Measurements from ENCODE around the gene CD44.

Gene CD44

DNA sequence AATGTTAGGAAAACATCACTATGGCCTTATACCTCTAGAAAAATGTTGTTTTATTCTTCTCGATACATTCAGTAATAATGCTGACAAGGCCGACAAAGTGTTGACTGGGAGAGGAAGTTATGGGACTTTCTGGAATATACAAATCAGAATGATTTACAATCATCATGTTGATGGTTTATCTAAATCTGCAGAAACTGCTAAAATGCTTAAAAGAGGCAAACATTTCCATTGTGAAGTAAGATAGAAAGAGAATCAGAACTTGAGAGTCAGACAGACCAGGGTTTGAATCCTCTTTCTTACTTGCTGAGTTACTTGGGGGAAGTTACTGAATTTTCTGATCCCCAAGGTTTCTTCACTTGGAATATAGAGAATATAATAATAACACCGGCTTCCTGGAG is 89.4 kb downstream of the CD44 start:
- no peak overlapping the region for H3K27ac ChIP-seq (ENCODE audit: poor library complexity, severe bottlenecking)
- no peaks in the 10 kb centered on the region for H3K27me3 ChIP-seq (ENCODE audit: insufficient read depth, poor library complexity, severe bottlenecking)
- no peak overlapping the region for H3K4me3 ChIP-seq (ENCODE audit: severe bottlenecking)
- DNase-seq (ENCODE audit: low spot score) (no peak), ATAC-seq (ENCODE audit: low read depth) (no peak)
- TF ChIP-seq, protein P1, sequence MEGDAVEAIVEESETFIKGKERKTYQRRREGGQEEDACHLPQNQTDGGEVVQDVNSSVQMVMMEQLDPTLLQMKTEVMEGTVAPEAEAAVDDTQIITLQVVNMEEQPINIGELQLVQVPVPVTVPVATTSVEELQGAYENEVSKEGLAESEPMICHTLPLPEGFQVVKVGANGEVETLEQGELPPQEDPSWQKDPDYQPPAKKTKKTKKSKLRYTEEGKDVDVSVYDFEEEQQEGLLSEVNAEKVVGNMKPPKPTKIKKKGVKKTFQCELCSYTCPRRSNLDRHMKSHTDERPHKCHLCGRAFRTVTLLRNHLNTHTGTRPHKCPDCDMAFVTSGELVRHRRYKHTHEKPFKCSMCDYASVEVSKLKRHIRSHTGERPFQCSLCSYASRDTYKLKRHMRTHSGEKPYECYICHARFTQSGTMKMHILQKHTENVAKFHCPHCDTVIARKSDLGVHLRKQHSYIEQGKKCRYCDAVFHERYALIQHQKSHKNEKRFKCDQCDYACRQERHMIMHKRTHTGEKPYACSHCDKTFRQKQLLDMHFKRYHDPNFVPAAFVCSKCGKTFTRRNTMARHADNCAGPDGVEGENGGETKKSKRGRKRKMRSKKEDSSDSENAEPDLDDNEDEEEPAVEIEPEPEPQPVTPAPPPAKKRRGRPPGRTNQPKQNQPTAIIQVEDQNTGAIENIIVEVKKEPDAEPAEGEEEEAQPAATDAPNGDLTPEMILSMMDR (IDR thresholded peaks at IDR 0.05; ENCODE audit: poor library complexity, severe bottlenecking), result no peak
- no peaks in the 10 kb centered on the region for H3K9me3 ChIP-seq (ENCODE audit: severe bottlenecking)
- no peaks in the 10 kb centered on the region for H3K4me1 ChIP-seq (ENCODE audit: insufficient read depth, poor library complexity, severe bottlenecking)
- H3K36me3 ChIP-seq (ENCODE audit: low read depth), result peaks cover 80% of the 10 kb centered on the region

DNA sequence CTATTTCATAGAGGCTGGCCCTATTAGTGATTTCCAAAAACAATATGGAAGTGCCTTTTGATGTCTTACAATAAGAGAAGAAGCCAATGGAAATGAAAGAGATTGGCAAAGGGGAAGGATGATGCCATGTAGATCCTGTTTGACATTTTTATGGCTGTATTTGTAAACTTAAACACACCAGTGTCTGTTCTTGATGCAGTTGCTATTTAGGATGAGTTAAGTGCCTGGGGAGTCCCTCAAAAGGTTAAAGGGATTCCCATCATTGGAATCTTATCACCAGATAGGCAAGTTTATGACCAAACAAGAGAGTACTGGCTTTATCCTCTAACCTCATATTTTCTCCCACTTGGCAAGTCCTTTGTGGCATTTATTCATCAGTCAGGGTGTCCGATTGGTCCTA is 91.4 kb downstream of the CD44 start:
- H3K36me3 ChIP-seq (ENCODE audit: low read depth), result peaks cover 59% of the 10 kb centered on the region
- no peak overlapping the region for H3K4me3 ChIP-seq (ENCODE audit: severe bottlenecking)
- no peak for ATAC-seq (ENCODE audit: low read depth)
- H3K27ac ChIP-seq (ENCODE audit: poor library complexity, severe bottlenecking), result no peak overlapping the region
- DNase-seq (ENCODE audit: low spot score), result no peak
- TF ChIP-seq, protein P1 (IDR thresholded peaks at IDR 0.05; ENCODE audit: poor library complexity, severe bottlenecking), result no peak
- peaks cover 3% of the 10 kb centered on the region for H3K4me1 ChIP-seq (ENCODE audit: insufficient read depth, poor library complexity, severe bottlenecking)
- no peaks in the 10 kb centered on the region for H3K9me3 ChIP-seq (ENCODE audit: severe bottlenecking)
- H3K27me3 ChIP-seq (ENCODE audit: insufficient read depth, poor library complexity, severe bottlenecking), result no peaks in the 10 kb centered on the region

DNA sequence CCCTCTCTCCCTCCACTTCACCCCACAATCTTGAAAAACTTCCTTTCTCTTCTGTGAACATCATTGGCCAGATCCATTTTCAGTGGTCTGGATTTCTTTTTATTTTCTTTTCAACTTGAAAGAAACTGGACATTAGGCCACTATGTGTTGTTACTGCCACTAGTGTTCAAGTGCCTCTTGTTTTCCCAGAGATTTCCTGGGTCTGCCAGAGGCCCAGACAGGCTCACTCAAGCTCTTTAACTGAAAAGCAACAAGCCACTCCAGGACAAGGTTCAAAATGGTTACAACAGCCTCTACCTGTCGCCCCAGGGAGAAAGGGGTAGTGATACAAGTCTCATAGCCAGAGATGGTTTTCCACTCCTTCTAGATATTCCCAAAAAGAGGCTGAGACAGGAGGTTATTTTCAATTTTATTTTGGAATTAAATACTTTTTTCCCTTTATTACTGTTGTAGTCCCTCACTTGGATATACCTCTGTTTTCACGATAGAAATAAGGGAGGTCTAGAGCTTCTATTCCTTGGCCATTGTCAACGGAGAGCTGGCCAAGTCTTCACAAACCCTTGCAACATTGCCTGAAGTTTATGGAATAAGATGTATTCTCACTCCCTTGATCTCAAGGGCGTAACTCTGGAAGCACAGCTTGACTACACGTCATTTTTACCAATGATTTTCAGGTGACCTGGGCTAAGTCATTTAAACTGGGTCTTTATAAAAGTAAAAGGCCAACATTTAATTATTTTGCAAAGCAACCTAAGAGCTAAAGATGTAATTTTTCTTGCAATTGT is 92.3 kb downstream of the CD44 start:
- H3K9me3 ChIP-seq (ENCODE audit: severe bottlenecking), result no peaks in the 10 kb centered on the region
- DNase-seq (ENCODE audit: low spot score) (no peak), ATAC-seq (ENCODE audit: low read depth) (no peak)
- H3K4me3 ChIP-seq (ENCODE audit: severe bottlenecking), result no peak overlapping the region
- no peak overlapping the region for H3K27ac ChIP-seq (ENCODE audit: poor library complexity, severe bottlenecking)
- peaks cover 50% of the 10 kb centered on the region for H3K36me3 ChIP-seq (ENCODE audit: low read depth)
- H3K27me3 ChIP-seq (ENCODE audit: insufficient read depth, poor library complexity, severe bottlenecking), result no peaks in the 10 kb centered on the region
- peaks cover 12% of the 10 kb centered on the region for H3K4me1 ChIP-seq (ENCODE audit: insufficient read depth, poor library complexity, severe bottlenecking)
- TF ChIP-seq, protein P1 (IDR thresholded peaks at IDR 0.05; ENCODE audit: poor library complexity, severe bottlenecking), result no peak

DNA sequence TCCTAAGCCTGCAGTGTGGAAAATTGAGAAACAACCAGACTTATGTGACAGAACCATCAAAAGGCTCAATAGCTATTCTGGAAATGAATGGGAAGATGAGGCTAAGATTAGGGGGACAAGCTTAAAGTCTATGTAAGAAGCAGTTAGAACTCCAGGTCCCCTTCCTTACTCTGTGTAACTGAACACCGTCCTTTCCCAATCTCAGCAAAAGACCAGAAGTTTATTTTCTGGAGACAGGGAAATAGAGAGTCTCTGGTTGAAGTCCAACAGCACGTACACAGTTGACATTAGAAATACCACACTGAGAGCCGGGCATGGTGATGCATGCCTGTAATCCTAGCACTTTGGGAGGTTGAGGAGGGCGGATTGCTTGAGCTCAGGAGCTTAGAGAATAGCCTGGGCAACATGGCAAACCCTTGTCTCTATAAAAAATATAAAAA is 93.9 kb downstream of the CD44 start:
- Histone ChIP-seq H3K27me3 (ENCODE audit: insufficient read depth, poor library complexity, severe bottlenecking) (no peaks in the 10 kb centered on the region), H3K9me3 (ENCODE audit: severe bottlenecking) (no peaks in the 10 kb centered on the region), H3K27ac (ENCODE audit: poor library complexity, severe bottlenecking) (no peak overlapping the region), H3K4me1 (ENCODE audit: insufficient read depth, poor library complexity, severe bottlenecking) (peaks cover 24% of the 10 kb centered on the region), H3K36me3 (ENCODE audit: low read depth) (peaks cover 36% of the 10 kb centered on the region), H3K4me3 (ENCODE audit: severe bottlenecking) (no peak overlapping the region)
- DNase-seq (ENCODE audit: low spot score) (no peak), ATAC-seq (ENCODE audit: low read depth) (peak; percentile 15; the same call in 2 of the 3 replicates)
- TF ChIP-seq, protein P1 (IDR thresholded peaks at IDR 0.05; ENCODE audit: poor library complexity, severe bottlenecking), result no peak

DNA sequence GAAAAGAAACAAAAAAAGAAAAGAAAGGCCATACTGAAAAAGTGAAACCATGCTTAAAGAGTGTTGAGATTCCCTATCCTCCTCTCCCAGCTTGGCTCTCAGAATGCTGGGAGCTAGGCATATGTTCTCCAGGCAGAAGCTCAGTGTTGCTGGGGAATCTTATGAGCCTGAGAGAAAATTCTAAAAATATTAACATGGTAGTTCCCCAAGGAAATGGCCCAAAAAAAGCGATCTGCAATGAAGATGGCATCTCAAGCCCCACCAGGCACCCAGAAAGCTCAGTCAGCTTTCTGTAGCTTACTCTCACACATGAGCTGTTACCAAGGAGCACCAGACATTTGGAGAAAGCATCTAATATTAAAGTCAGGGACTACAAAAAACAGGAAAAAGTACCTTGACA is 94.5 kb downstream of the CD44 start:
- H3K9me3 ChIP-seq (ENCODE audit: severe bottlenecking), result no peaks in the 10 kb centered on the region
- no peak for ATAC-seq (ENCODE audit: low read depth)
- H3K27ac ChIP-seq (ENCODE audit: poor library complexity, severe bottlenecking), result no peak overlapping the region
- peaks cover 24% of the 10 kb centered on the region for H3K4me1 ChIP-seq (ENCODE audit: insufficient read depth, poor library complexity, severe bottlenecking)
- DNase-seq (ENCODE audit: low spot score), result no peak
- H3K36me3 ChIP-seq (ENCODE audit: low read depth), result peaks cover 30% of the 10 kb centered on the region
- H3K4me3 ChIP-seq (ENCODE audit: severe bottlenecking), result no peak overlapping the region
- no peaks in the 10 kb centered on the region for H3K27me3 ChIP-seq (ENCODE audit: insufficient read depth, poor library complexity, severe bottlenecking)
- TF ChIP-seq, protein P1 (IDR thresholded peaks at IDR 0.05; ENCODE audit: poor library complexity, severe bottlenecking), result no peak

All from RWPE2 (cell line).